SKM-1 (cell line): Measurements from ENCODE around the gene ISLR2.
"Not testable (repeated sequence)": the region's sequence is repeated elsewhere in the genome, so short reads cannot be mapped to it uniquely, and the experiment has no call there.

ENCODE experiments used
- DNase-seq: peaks from one replicate; lab custom pipeline; 2025; ENCODE audit not compliant: unreplicated experiment; lab: John Stamatoyannopoulos, UW

The ISLR2 gene

DNA sequence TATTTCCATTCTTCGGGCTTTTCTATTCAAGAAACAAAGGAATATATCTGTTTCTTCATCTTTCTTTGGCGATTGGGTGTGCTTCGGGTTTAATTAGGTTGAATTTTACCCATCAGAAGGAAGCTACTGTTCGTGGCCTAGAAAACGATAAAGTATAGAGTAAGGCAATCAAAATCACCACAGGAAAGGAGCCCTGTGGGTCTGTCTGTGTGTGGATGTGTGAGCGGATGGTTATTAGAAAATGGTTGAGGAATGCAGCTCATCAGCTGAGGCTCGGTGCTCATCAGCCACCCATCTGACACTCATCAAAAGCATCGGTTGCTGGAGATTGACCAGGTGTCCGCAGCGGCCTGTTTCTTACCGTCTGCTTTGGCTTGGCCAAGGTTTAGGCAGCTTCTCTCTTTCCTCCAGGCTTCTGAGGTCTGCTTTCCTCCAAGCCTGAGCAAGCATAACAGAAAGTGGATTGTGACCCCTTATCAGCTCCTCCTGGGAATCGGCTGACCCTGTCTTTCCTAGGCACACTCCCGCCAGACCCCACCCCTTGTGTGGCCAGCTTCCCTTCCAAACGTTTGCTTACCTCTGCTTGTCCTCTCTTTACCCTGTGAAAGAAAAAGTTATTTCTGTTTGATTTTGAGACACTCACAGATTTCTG lies 25.5 kb downstream of the ISLR2 start:
- DNase-seq, result no peak

DNA sequence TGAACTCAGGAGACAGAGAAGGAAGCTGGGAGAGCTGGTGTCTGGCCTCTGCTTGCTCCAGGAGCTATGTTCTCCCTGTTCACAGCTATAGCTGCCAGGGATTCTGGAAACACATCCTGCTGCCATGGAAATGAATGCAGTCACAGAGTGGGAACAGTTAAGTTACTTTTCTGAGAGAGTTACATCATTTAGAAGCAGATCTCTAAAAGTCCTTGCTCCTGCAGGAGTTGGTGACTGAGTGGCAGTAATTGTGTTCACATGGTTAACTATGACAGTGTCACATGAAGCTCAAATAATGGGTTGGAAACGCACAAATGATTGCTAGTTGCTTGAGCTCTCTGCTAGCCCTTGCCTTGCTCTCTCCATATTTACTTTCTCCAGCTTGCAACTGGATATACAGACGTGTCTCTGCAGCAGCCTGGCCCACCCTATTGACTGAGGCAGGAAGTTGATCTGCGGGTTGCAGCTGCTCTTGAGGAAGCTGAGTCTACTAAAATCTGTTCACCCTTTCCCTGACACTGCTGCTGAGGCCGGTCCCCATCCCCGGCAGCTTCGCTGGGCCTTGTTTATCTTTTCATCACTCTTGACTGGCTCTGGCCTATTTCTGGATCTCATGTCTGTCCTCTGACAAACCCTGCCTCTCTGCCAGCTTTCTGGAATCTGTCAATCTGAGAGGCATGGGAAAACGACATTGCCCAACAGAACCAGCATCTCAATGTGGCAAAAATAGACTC lies 26.5 kb downstream of the ISLR2 start:
- DNase-seq, result no peak

DNA sequence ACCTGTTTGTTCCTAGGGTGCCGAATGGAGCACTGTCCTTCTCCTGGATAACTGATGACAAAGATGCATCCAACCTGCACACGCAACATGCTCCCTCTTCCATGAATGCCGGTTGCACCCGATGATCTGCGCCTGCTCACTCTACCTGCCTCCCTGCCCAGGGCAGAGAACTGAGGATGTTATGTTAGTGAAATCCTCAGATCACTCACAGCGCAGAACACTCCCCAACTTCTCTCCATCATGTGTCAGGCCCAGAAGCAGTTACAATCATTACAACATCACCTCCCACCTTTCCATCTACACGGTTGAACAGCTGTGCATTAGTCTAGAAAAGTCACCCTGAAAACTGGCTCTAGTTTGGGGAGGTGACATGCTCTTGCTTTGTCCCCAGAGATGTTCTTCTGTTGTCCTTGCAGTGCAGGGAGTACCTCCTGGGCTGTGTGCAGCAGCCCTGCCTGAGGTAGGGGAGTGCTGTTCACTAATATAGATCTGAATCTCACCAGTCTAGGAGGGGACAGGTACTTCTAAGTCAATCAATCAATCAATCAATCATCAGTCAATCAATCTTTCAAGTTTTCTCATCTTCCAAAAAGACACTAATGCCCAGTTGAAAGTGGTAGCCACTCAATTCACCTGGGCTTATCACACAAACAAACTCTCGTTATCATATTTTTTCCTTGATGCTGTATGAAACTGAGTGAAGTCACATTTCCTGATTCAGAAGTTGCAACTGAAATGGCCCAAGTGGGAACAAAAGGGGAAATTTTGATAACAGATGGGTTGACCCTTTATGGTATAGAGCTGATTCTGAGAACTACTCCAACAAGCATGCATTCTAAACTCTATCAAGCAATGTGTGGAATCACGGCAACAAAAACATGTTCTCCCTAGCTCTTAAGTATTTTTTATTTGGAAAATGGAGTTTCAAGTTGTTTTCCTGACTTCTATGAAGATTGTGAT lies 27.8 kb downstream of the ISLR2 start:
- no peak for DNase-seq

DNA sequence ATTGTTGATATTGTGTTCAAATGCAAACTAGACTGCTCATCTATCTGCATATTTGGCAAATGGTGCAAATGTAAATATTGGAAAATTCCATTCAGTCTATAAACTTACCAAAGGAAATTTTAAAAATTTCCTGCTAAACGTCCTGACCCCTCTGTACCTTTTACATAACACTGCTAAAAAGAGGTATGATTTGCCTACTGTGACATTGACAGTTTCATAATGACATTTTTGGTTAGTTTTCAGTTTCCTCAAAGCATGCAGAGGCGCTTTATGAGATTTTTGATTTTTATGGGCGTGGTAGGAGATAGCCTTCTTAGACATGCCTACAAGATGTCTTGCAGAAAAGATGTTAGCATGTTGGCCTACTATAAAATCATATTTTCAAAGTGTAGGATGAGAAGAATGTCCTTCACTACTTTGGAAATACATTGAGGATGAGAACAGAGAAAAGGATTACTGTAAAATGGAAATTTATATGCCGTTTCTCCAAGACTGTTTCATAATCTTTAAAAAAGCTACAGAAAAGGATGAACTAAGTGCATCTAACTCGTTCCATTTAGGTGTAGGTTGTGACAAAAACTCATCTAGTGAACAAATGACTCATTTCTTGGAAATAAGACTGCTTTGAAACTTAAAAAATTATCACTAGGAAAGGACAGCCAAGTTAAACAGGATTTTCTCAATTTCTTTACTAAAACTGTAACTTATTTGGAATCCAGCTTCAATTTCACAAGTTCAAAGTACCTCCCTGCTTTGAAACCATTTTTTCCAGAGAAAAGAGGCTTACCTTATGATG lies 28.7 kb downstream of the ISLR2 start:
- DNase-seq, result no peak

DNA sequence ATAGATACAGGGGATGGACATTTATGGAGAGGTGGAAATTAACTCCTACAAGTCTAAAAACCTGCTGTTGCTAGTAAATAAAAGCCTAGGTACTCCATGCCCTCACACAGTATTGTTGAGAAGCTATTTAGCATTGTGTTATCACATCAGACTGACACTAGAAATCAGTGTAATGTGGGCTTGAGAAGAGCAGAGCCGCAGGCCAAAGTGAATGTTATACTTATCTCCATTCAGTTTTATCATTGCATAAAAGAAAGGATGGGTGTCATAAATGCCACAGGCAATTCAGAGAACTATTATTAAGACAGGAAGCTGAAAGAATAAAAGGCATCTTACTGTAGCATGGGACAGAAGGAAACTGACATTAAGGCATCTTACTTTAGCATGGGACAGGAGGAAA lies 29.4 kb downstream of the ISLR2 start:
- DNase-seq, result no peak

DNA sequence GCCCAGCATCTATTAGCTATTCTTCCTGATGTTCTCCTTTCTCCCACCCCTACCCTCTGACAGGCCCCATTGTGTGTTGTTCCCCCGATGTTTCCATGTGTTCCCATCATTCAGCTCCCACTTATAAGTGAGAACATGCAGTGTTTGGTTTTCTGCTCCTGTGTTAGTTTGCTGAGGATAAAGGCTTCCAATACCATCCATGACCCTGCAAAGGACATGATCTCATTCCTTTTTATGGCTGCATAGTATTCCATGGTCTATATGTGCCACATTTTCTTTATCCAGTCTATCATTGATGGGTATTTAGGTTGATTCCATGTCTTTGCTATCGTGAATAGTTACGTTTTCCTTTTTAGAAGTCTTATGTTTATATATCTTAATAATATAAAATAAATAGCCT lies 30.0 kb downstream of the ISLR2 start:
- not testable (repeated sequence) for DNase-seq

DNA sequence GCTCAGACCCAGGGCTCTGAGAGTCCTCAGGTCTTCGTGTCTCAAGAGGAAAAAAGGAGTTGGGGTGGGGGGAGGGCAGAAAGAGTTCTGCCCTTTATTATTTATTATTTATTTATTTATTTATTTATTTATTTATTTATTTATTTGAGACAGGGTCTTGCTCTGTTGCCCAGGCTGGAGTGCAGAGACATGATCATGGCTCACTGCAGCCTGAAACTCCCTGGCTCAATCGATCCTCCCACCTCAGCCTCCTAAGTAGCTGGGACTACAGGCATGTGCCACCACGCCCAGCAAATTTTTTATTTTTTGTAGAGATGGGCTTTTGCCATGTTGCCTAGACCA lies 31.8 kb downstream of the ISLR2 start:
- not testable (repeated sequence) for DNase-seq

DNA sequence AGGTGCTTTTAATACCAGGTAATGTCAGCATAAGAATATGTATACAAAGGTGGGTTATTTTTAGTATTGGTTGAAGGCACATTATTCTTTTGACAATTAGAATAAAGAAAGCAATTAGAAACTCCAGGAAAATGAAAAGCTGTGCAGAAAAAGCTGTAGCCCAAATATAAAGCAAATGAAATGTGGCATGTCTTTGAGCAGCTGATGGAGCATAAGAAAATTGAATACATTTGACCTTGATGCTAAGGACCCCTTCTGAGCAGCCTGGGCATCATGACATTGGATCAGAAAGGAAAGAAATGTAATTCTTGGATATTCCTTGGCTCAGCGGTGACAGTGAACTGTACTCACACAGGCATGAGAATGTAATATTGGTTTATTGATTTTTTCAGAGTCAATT lies 35.1 kb downstream of the ISLR2 start:
- no peak for DNase-seq

DNA sequence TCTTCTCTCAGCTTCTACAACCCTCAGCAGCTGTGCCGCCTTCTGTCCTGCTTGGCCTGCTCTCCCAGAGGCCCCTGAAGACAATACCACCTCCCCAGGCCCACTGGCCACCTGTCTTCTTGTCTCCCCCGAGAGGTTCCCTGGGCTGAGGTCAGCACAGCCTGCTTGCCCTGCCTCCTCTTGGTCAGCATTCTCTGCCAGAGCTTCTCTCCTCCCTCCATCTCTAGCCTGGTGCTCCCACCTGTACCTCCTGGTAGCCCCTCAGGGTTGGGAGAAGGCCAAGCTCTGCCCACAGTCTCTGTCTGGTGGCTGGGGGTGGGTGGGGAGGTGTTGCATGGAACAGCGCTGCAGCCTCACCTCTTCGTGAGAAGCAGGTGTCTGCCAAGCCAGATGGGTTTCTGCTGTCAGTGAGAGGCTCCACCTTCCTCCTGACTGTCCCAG lies 37.5 kb downstream of the ISLR2 start:
- DNase-seq, result no peak

DNA sequence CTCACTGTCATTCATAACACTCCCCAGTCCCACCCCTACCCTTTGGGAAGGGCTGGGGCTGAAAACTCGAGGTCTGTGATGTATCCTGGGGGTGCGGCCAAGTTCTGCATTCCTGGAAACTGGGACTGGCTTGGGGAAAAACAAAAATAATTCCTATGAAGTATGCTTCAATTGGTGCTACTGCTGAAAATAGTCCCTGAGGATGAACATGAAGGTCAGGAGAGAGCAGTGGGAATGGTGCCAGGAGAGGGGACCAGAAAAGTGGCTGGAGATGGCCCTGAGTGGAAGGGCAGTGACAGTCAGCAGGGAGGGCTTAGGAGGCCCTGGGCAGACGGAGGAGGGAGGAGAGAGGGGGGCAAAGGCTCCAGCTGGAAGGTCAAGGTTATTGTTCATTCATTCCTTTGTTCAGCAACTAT lies 38.3 kb downstream of the ISLR2 start:
- no peak for DNase-seq

DNA sequence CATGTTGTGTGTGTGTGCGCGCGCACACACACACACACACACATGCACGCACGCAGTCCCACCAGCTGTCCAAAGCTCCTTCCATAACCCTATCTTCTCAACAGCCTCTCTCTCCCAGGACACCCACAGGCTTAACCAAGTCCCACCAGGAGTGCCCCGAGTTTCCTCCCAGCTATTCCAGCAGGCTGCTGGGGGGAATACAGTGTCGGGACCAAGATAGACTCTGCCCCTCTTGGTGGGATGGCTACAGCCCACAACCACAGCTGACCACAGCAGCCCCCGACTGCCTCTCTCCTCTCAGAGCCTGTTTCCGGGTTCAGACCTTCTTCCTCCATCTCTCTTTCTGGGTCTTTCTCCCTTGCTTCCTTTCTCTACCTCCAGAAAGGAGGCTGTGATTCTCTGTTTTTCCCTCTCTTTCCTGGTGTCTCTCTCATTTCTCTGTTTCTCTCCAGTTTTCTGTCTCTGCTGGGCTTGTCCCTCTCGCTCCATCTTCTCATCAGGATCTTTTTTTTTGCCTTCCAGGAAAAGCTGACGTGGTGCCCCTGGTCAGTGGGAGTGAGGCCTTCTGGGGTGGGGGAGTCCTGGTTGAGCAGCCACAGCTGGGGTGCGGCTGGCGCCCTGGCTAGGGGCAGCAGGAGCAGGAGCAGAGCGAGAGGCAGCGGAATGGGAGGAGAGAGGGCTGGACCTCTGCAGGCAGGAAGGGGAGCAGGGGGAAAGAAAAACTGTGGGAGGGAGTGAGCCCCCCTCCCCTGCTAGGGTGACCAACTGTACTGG lies 39.9 kb downstream of the ISLR2 start:
- DNase-seq, result no peak

DNA sequence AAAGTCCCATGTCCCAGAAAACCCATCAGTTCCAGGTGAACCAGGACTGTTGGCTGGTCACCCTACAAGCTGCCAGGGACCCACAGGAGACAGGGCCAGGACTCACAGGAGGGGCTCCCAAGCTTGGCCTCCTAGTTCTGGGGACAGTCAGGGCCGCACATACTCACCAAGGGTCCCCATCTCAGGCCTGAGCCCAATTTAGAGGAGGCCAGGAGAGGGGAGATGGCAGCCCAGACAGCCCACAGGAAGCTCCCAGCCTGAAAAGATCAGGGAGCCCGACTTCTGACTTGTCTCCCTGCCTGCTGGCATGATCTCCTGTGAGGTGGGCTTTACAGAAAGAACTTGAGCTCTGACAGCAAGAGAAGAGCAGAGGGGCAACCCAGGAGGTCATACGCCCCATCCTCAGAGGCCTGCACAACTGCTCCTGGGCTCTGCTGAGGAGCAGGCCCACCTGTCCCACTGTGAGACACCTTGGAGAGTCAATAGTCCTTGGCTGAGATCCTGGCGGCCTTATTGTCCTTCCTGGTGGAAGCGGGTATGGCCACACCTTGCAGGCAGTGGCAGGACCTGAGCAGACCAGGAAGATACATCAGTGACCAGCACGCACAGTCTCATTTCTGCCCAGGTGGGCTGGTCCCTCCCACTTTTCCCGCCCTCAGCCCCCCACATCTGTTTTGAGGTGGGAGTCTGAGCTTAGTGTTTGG lies 40.6 kb downstream of the ISLR2 start:
- no peak for DNase-seq

DNA sequence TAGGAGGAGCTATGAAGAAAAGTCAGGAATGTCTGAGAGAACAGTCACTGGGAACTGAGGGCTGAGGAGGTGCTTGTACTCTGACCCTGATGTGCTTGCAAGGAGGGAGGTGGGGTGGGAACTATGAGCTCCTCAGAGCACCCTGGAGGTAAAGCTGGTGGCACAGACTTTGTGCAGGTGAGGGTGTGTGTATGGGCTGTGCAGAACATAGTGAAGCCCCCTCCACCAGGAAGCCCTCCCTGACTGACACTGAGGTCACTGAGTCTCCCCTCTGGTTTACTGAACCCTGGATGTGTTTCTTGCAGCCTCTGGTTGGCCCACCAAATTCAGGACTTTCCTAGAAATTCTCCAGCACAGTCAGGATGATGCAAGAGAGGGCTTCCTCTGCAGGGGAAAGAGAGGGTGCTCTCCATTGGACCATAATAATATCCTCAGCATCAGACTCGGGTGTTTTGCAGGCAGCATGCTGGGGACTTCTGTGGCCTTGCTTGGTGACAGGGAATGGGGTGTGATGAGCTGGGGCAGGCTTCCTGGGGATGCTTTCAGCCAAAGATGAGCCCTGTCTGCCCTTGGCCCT lies 41.7 kb downstream of the ISLR2 start:
- no peak for DNase-seq

DNA sequence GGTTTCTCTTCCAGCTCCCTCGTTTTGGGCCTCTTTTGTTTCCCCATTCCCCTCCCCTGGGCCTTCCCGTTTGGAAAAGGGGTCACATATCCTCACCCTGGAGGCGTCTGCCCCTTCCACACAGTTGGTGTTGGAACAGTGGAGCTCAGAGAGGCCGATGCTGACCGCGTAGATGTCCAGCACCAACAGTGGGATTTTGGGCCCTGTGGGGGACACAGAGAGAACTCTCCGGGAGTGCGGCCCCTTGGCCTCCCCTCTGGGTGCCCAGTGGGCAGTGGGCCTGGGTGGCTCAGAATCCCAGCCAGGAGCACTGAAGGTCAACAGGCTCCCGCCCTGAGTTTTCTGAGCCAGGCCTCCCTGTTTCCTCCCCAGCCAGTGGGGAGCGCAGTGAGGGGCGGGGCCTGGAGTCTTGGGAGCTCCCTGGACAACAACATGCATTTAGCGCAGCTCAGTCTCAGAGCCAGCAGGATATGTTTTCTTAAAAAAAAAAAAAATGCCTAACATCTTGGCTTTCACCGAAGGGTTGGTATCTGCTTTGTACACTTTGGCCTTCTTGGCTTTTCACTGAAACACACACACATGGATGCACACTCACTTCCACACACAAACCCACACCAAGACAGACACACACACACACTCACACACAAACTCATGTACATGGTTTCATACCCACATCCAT lies 42.5 kb downstream of the ISLR2 start:
- DNase-seq, result no peak

DNA sequence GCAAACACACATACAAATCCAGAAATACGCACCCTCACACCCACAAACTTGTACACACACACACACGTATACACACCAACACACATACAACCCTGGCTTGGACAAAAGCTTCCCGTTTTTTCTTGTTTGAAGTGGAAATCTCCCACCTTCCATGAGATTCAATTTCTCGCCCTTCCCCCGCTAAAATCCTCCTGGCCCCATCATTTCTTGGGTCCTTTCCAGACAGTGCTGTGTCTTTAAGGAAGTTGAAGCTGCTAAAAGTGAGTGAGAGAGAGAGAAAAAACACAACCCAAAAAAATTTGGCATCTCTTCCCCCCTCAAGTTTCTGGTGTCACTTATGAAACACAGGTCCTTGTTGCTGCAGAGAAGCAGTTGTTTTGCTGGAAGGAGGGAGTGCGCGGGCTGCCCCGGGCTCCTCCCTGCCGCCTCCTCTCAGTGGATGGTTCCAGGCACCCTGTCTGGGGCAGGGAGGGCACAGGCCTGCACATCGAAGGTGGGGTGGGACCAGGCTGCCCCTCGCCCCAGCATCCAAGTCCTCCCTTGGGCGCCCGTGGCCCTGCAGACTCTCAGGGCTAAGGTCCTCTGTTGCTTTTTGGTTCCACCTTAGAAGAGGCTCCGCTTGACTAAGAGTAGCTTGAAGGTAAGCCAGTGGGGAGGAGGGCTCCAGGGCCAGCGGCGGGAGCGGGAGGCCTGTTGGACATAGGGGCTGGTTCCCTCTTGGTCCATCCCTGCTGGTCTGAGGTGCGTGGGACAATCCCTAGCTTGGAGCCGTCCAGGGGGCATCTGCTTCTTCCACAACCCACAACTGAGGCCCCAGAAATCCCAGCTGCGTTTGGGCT lies 43.2 kb downstream of the ISLR2 start, which contains the start of gene ISLR:
TSS of gene ISLR (plus strand) at position 331 of the 839 bp plus-strand sequence. CDS start 1,149 bp downstream, outside the sequence.
- no peak for DNase-seq

DNA sequence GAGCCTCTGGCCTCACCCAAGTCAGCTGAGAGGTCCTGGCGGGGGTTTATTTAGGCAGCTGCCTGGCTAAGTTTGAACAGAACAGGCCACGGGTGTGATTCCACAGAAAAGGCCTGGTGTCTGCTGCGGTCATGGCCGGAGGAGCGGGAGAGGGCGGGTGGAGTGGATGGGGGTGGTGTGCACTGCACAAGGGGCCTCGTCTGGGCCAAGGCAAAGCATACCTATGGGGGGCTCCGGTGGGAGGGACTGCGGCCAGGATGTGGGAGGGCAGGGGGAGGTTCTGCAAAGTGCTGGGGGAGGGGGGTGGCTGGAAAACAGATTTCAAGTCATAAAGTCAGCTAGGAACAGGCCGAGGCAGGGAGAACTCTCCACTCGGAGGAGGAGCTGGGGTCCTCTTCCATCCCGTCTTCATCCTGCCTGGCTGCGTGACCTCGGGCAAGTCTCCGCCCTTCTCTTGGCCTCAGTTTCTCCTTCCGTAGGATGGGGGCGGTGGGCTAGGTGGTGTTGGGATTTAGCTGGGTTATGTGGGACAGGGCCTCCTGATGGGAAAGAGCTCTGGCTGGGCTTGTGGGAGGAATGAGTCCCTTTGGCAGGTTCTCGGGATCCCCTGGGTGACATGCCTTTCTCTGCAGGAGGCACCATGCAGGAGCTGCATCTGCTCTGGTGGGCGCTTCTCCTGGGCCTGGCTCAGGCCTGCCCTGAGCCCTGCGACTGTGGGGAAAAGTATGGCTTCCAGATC lies 44.0 kb downstream of the ISLR2 start:
- no peak for DNase-seq

DNA sequence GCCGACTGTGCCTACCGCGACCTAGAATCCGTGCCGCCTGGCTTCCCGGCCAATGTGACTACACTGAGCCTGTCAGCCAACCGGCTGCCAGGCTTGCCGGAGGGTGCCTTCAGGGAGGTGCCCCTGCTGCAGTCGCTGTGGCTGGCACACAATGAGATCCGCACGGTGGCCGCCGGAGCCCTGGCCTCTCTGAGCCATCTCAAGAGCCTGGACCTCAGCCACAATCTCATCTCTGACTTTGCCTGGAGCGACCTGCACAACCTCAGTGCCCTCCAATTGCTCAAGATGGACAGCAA lies 44.5 kb downstream of the ISLR2 start:
- DNase-seq, result no peak
